LNCAP (cell line): ENCODE measurements around the gene CRYL1.

Experiments used
- TF ChIP-seq, protein P1 (sequence below): fragments of 450-650 bp; IDR thresholded peaks from 2 replicates; pipeline ENCODE4 v1.5.1; 2017; ENCODE audit warnings: mild to moderate bottlenecking

Gene CRYL1

DNA sequence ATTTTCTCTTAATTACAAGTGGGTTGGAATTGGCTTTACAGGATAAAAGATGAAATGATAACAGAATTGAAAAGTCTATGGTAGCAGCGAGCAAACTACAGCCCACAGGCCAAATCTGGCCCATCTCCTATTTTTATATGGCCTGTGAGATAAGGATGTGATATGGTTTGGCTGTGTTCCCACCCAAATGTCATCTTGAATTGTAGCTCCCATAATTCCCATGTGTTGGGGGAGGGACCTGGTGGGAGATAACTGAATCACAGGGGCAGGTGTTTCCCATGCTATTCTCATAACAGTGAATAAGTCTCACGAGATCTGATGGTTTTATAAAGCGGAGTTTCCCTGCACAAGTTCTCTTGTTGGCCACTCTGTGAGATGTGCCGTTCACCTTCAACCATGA is 19.0 kb downstream of the CRYL1 start:
- TF ChIP-seq, protein P1, sequence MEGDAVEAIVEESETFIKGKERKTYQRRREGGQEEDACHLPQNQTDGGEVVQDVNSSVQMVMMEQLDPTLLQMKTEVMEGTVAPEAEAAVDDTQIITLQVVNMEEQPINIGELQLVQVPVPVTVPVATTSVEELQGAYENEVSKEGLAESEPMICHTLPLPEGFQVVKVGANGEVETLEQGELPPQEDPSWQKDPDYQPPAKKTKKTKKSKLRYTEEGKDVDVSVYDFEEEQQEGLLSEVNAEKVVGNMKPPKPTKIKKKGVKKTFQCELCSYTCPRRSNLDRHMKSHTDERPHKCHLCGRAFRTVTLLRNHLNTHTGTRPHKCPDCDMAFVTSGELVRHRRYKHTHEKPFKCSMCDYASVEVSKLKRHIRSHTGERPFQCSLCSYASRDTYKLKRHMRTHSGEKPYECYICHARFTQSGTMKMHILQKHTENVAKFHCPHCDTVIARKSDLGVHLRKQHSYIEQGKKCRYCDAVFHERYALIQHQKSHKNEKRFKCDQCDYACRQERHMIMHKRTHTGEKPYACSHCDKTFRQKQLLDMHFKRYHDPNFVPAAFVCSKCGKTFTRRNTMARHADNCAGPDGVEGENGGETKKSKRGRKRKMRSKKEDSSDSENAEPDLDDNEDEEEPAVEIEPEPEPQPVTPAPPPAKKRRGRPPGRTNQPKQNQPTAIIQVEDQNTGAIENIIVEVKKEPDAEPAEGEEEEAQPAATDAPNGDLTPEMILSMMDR, result no peak

DNA sequence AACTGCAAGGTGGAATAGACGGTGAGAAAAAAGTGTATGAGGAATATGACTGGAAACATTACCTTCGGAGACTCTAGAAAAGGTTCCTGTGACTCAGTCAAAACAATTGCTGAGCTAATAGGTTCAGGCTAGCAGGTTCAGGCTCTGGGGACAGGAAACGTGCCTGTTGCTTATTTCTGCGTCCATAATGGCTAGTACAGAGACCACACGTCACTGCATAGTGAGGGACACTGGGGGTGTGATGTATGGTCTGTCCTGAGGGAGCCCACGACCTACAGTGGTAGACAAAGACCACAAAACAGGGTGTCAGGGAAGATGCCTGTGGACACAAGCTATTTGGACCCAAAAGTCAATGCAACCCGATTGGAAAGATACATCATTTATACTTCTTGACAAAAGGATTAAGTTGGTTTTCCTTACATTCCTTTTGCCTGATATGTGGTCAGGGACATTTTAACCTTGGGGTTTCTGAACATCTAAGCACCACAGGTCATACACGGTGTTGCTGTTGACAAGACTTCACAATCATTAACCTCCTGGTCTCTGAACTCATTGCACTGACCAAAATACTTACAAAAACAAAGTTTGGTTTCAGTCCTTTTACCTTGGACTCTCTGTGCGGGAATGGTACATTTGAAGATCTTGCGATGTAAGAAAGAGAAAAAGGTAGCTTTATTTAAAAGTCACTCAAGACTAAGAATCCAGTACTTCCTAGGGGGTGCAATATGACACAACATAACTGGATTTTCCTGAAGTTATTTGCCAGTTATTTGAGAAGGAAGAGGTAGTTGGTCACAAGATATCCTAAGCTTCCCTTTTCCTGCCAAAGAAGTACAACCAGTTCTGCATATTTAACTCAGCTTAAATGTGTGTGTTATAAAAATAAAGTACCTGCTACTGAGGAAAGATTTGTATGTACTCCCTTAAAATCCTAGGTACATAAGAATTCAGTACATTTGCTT is 20.0 kb downstream of the CRYL1 start:
- TF ChIP-seq, protein P1, result no peak

DNA sequence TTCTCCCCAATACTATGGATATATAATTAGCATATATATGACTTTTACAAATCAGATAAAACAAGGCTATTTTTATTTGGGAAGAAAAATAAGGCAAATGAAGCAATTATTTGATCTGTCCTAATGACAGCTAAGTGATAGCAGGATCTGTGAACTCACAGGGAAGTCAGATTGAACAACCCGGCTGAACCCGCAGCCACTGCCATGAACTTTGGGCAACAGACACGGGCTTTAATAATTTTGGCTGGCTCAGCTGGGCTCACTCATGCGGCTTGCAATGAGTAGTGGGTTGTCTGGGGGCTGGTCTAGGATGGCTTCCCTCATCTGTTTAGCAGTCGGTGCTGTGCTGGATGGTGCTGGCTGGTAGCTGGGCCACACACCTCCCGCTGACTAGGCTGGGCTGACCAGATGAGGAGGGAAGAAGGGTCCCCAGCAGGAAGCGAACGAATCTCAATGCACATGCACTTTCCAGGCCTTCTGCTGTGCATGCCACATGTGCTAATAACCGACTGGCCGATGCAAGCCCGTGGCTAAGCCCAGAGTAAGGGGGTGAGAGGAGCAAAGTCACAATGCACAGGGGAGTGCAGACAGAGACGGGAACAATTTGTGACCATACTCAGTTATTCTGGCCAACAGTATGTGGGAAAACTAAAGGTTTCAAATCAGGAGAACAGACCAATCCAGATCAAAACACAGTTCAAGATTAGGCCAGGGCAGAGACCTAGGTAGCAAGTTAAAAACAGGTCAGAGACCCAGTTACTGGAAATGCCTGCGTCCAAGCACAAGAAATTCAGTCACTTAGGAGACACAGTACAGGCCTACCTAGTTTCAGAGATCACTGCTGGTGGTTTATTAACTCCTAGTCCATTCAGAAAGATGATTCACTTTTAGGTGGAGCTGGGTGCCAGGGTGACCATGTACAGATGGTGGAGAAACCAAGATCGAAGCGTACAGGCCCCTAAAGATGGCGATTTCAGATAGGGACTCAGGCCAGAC is 22.3 kb downstream of the CRYL1 start:
- TF ChIP-seq, protein P1, result no peak

DNA sequence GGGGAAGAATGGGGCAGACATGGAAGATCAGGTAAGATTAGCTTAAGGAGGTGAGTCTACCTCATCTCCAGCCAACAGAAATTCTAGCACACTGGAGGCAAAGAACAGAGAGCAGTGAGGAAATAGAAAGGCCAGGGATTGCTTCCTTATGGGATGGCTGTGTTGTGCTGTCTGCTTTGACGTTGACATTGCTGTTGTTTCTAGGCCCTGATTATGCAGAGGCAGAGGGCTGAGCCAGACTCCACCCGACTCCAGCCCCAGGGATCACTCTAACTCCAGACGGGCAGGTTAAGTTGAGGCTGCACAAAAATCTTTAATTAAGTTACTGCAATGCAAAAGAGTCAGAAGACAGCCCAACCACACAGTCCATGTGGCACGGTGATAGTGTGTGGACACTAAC is 24.1 kb downstream of the CRYL1 start:
- TF ChIP-seq, protein P1, result no peak

DNA sequence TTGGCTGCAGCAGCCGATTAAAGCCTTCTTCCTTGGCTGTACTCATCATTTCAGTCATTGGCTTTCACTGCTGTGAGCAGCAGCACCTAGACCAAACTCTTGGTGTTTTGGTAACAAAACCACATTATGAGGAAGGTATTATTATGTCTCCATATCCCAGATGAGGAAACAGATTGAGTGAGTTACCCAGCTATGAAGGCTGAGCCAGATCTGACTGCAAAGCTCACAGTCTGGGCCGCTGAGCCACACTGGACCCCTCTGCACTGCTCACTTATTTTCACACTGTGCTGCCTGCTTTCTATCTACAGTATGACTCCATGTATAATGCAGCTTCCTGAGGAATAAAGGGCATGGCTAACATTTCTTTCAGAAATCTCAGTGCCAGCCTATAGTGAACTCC is 24.5 kb downstream of the CRYL1 start:
- TF ChIP-seq, protein P1, result no peak

DNA sequence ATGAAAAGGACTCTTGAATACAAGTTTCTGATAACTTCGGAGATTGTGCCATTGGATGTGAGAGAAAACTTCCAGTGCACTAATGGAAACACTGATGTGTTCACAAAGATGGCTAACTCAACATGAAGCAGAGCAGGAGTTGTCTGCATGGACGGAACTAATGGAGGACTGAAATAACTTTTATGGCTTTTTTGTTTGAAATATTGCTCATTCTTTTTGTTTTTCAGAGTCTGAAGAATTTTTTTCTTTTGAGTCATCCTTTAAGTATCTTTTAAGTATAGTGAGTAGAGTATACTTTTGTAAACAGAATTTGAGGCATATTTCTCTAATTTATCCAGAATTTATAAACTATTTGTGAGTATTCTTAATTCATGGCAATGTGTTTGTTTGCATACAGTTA is 25.7 kb downstream of the CRYL1 start:
- TF ChIP-seq, protein P1, result no peak

DNA sequence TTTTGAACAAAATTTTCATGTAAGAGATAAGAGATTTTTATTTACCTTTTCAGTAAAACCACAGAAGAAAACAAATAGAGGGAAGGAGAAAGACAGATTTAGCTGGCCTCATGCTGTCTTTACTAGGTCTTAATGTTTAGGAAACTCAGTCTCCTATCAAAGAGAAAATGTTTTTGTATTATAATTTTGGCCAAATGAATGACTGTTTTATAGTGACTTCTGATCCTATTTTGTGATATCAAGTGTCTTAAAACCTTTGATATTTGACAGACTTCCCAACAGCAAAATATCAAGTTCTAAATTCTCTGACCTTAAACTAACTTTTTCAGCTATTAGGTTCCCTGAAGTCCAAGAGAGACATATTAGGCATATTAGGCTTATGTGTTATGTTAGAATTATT is 27.0 kb downstream of the CRYL1 start:
- TF ChIP-seq, protein P1, result no peak
